Esophagus squamous epithelium (tissue), 5 donors: ENCODE data around the gene ST3GAL3. TPM values are rescaled to one million over a fixed set of nuclear protein-coding genes. Genes with fewer than 3 reads are reported as not detected.

Source experiments
- DNase-seq: peaks from one replicate; lab custom pipeline; 2025; lab: John Stamatoyannopoulos, UW
- H3K27ac ChIP-seq, 4 donors: fragments of 200-600 bp; sonication (generic); one replicate each; pipeline ENCODE4 v1.5.1; 2016 to 2019; ENCODE audit warnings: mild to moderate bottlenecking in 1 of 4
- H3K27me3 ChIP-seq, 4 donors: fragments of 200-600 bp; sonication (generic); 1 replicate in 3 of 4; 2 replicates in 1 of 4; pipeline versions ENCODE4 v1.5.1 to v1.6.0; 2017 to 2021; ENCODE audit warnings: antibody characterized with exemption in 1 of 4
- H3K36me3 ChIP-seq, 3 donors: fragments of 200-600 bp; sonication (generic); one replicate each; pipeline ENCODE4 v1.5.1; 2016 to 2019
- H3K4me1 ChIP-seq, 3 donors: fragments of 200-600 bp; sonication (generic); one replicate each; pipeline ENCODE4 v1.5.1; 2017 to 2019
- H3K4me3 ChIP-seq, 4 donors: fragments of 200-600 bp; sonication (generic); 1 replicate in 3 of 4; 2 replicates in 1 of 4; pipeline ENCODE4 v1.5.1; 2016 to 2019; ENCODE audit warnings: mild to moderate bottlenecking in 2 of 4, moderate library complexity in 1 of 4
- H3K9me3 ChIP-seq, 3 donors: fragments of 200-600 bp; sonication (generic); one replicate each; pipeline ENCODE4 v1.5.1; 2016 to 2019
- CTCF ChIP-seq, 6 experiments: fragments of 450-650 bp in 4 of 6; fragments of 200-600 bp in 2 of 6; sonication (generic) in 2 of 6; IDR thresholded peaks; one replicate each; pipeline ENCODE4 v1.5.1; 2016 to 2019; ENCODE audit warnings: antibody characterized with exemption in 6 of 6, mild to moderate bottlenecking in 4 of 6, moderate library complexity in 4 of 6
- POLR2A ChIP-seq, 4 donors: fragments of 450-650 bp; IDR thresholded peaks; one replicate each; pipeline ENCODE4 v1.6.1; 2017; ENCODE audit warnings: antibody characterized with exemption in 4 of 4, mild to moderate bottlenecking in 4 of 4, moderate library complexity in 3 of 4
- WGBS, 2 donors: methylation state at CpG; one replicate each; pipeline ENCODE4 v1.1.5; 2018; 5-methylcytosine and 5-hydroxymethylcytosine counted together
- intact Hi-C: fragments of 100-400 bp; cut with DNase I; formaldehyde crosslinking; loops from one replicate; pipeline ENCODE4 v1.15.0; 2022
- small RNA-seq, 4 donors: library from RNA; depleted of rRNA; stranded (forward); fragments of <200 nt; gene quantifications; one replicate each; pipeline ENCODE3, GENCODE V24; 2016
- total RNA-seq, 4 donors: library from RNA; depleted of rRNA; stranded (reverse); fragments of >200 nt; gene quantifications; one replicate each; pipeline ENCODE4 v1.1.0, GENCODE V29; 2016
- donor health status: DM: yes; HTN: yes; CAD: no.

ST3GAL3 gene
- total RNA-seq, 4 donors from 2014 or later = 2.8 to 10.7 (median 7.1) TPM

GRCh38 chr1:43979528-43980254 lies 272.4 kb downstream of the ST3GAL3 start:
- TF ChIP-seq CTCF (IDR thresholded peaks at IDR 0.05) (no peak), POLR2A (IDR thresholded peaks at IDR 0.05) (no peak)
- H3K4me1 ChIP-seq = peaks cover 43 to 66% (median 47%) of the 10 kb centered on the region in 3 donors
- H3K9me3 ChIP-seq = no peaks in the 10 kb centered on the region
- intact Hi-C loops = no loop called here
- H3K4me3 ChIP-seq = peak overlapping the region; percentile 61 to 94 (median 74)
- H3K27ac ChIP-seq = peak overlapping the region; percentile 47 to 84 (median 80)
- DNase-seq = no peak
- WGBS, 2 donors = 11% methylated on average over 1 to 7 of the region's 45 CpGs
- peaks cover 12 to 58% (median 15%) of the 10 kb centered on the region in 3 donors for H3K36me3 ChIP-seq
- no peaks in the 10 kb centered on the region for H3K27me3 ChIP-seq

- H3K4me3 ChIP-seq = peak overlapping the region; percentile 61 to 94 (median 74)
- no peaks in the 10 kb centered on the region for H3K9me3 ChIP-seq
- DNase-seq = no peak
- intact Hi-C loops = no loop called here
- WGBS, 2 donors = 40 to 59% methylated on average over 7 to 10 of the region's 13 CpGs
- H3K27me3 ChIP-seq = no peaks in the 10 kb centered on the region
- TF ChIP-seq CTCF (IDR thresholded peaks at IDR 0.05) (no peak), POLR2A (IDR thresholded peaks at IDR 0.05) (no peak)
- peak overlapping the region; percentile 47 to 84 (median 80) for H3K27ac ChIP-seq
- H3K36me3 ChIP-seq = peaks cover 12 to 66% (median 18%) of the 10 kb centered on the region in 3 donors
- peaks cover 43 to 64% (median 45%) of the 10 kb centered on the region in 3 donors for H3K4me1 ChIP-seq
These were observed 273.2 kb downstream of the ST3GAL3 start for GRCh38 chr1:43980255-43981134.

Small RNAs within 50 kb of the gene (small RNA-seq; reads per million reads assigned to genes)
- 0 reads per million in 4 donors for gene AL451062.2
- 0 reads per million in 4 donors for gene RF00026

Other genes starting within 250 kb of the ST3GAL3 start
- 100 to 1,000 TPM; 104 to 243 (median 112) TPM for gene PTPRF, start 176.7 kb upstream of the ST3GAL3 start, total RNA-seq
- 10 to 100 TPM; 19.6 to 27.1 (median 22.4) TPM for gene KDM4A, start 57.4 kb upstream of the ST3GAL3 start, total RNA-seq
- 10 to 100 TPM in 1 of 4 donors, 1 to 10 TPM in 2, under 1 TPM in 1; 0.68 to 12.9 (median 4.0) TPM for gene ARTN, start 226.3 kb downstream of the ST3GAL3 start, total RNA-seq
- 10 to 100 TPM; 19.3 to 32.4 (median 20.5) TPM for gene IPO13, start 239.4 kb downstream of the ST3GAL3 start, total RNA-seq